GM19043 (cell line): ENCODE results near the gene IRF2BP2.
"Not testable (repeated sequence)": the region's sequence is repeated elsewhere in the genome, so short reads cannot be mapped to it uniquely, and the experiment has no call there.

Source experiments
- ATAC-seq: cut with Tn5 transposase; IDR thresholded peaks from one replicate; pipeline ENCODE4 v1.9.1; 2021; ENCODE audit warnings: low read depth; ENCODE audit not compliant: unreplicated experiment

The IRF2BP2 gene

GRCh38 chr1:234634922-234635321 is 24.9 kb upstream of the IRF2BP2 start:
- ATAC-seq, result not testable (repeated sequence)

GRCh38 chr1:234634387-234634786 is 24.4 kb upstream of the IRF2BP2 start:
- no peak for ATAC-seq

GRCh38 chr1:234633246-234634003 is 23.4 kb upstream of the IRF2BP2 start:
- no peak for ATAC-seq

GRCh38 chr1:234632225-234632624 is 22.2 kb upstream of the IRF2BP2 start:
- ATAC-seq, result no peak

- no peak for ATAC-seq
These were observed 21.7 kb upstream of the IRF2BP2 start for GRCh38 chr1:234631721-234632125.

- ATAC-seq, result no peak
These were observed 19.0 kb upstream of the IRF2BP2 start for GRCh38 chr1:234629026-234629425.

- ATAC-seq, result no peak
These were observed 18.1 kb upstream of the IRF2BP2 start for GRCh38 chr1:234628089-234628488.

GRCh38 chr1:234627009-234627950 is 17.3 kb upstream of the IRF2BP2 start:
- ATAC-seq, result no peak

GRCh38 chr1:234626391-234626790 is 16.4 kb upstream of the IRF2BP2 start:
- ATAC-seq, result no peak

- no peak for ATAC-seq
These were observed 14.7 kb upstream of the IRF2BP2 start for GRCh38 chr1:234624724-234625117.

- no peak for ATAC-seq
These were observed 11.8 kb upstream of the IRF2BP2 start for GRCh38 chr1:234621657-234622335.

- no peak for ATAC-seq
These were observed 11.1 kb upstream of the IRF2BP2 start for GRCh38 chr1:234621127-234621468.

- ATAC-seq, result no peak
These were observed 10.5 kb upstream of the IRF2BP2 start for GRCh38 chr1:234620272-234621126.

- ATAC-seq, result no peak
These were observed 9.8 kb upstream of the IRF2BP2 start for GRCh38 chr1:234619794-234620247.

GRCh38 chr1:234619071-234619480 is 9.1 kb upstream of the IRF2BP2 start:
- ATAC-seq, result no peak

GRCh38 chr1:234618737-234619049 is 8.7 kb upstream of the IRF2BP2 start:
- no peak for ATAC-seq

- ATAC-seq, result no peak
These were observed 8.2 kb upstream of the IRF2BP2 start for GRCh38 chr1:234617986-234618736.

GRCh38 chr1:234617131-234617985 is 7.4 kb upstream of the IRF2BP2 start:
- no peak for ATAC-seq

- no peak for ATAC-seq
These were observed 6.7 kb upstream of the IRF2BP2 start for GRCh38 chr1:234616644-234617043.
